ENCODE data around the gene CNKSR2. TPM values are rescaled to one million over a fixed set of nuclear protein-coding genes. Genes with fewer than 3 reads are reported as not detected.

Gene CNKSR2
- total RNA-seq, 1 experiment from 2014 or later: 52.9 TPM

DNA sequence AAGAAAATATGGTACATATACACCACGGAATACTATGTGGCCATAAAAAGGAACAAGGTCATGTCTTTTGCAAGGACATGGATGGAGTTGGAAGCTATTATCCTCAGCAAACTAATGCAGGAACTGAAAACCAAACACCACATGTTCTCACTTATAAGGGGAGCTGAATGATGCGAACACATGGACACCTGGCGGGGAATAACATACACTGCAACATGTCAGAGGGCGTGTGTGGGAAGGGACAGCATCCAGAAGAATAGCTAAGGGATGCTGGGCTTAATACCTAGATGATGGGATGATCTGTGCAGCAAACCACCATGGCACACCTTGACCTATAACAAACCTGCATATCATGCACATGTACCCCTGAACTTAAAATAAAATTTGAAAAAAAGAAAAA lies 19.5 kb upstream of the CNKSR2 start:
- H3K27me3 Mint-ChIP-seq (ENCODE audit: low read depth): no peaks in the 10 kb centered on the region; the same call in 1 of the 2 replicates
- no peak overlapping the region for H2BK15ac ChIP-seq (ENCODE audit: low read depth, low read length)

More for the DNA sequence above, 19.5 kb upstream of the CNKSR2 start:
- Histone ChIP-seq H4K5ac (ENCODE audit: insufficient read length, low read depth, low read length) (no peak overlapping the region), H2BK20ac (ENCODE audit: low read depth, low read length, poor library complexity, severe bottlenecking) (no peak overlapping the region), H3K14ac (ENCODE audit: insufficient read depth, low read length) (no peak overlapping the region), H4K8ac (replicated peaks; ENCODE audit: insufficient read length, low read depth, low read length) (no peak overlapping the region), H2BK5ac (ENCODE audit: insufficient read length, low read length) (no peak overlapping the region), H3K23ac (ENCODE audit: insufficient read length, low read depth, low read length) (no peak overlapping the region), H3K79me1 (ENCODE audit: insufficient read depth, low read depth, low read length, poor library complexity, severe bottlenecking) (no peaks in the 10 kb centered on the region), H2AK5ac (ENCODE audit: insufficient read length, low read length) (no peak overlapping the region), H3T11ph (ENCODE audit: low read length) (no peak overlapping the region), H3K18ac (ENCODE audit: insufficient read length, low read depth, low read length) (no peak overlapping the region), H3K27me3 (ENCODE audit: insufficient read depth, low read length) (no peaks in the 10 kb centered on the region), H3K79me2 (ENCODE audit: insufficient read depth, low read length) (no peaks in the 10 kb centered on the region), H3K9ac (ENCODE audit: extremely low read depth, insufficient read length, low read length) (no peak overlapping the region), H3K4me1 (ENCODE audit: insufficient read depth, low read length) (no peaks in the 10 kb centered on the region), H3K27ac (ENCODE audit: insufficient read length, low read depth, low read length) (no peak overlapping the region), H3K23me2 (ENCODE audit: insufficient read length, low read depth, low read length, poor library complexity, severe bottlenecking) (no peaks in the 10 kb centered on the region), H3K4me2 (ENCODE audit: insufficient read depth, insufficient read length, low read length) (no peak overlapping the region), H2BK12ac (ENCODE audit: insufficient read length, low read depth, low read length) (no peak overlapping the region), H4K91ac (ENCODE audit: insufficient read length, low read depth, low read length) (no peak overlapping the region), H3K9me3 (ENCODE audit: control insufficient read depth, low read depth, low read length) (peaks cover 18% of the 10 kb centered on the region), H2AFZ (ENCODE audit: low read length) (no peak overlapping the region), H4K20me1 (ENCODE audit: control insufficient read depth, insufficient read depth, insufficient read length) (no peaks in the 10 kb centered on the region), H3K4ac (ENCODE audit: low read depth, low read length) (no peak overlapping the region), H3K56ac (ENCODE audit: insufficient read length, low read depth, low read length) (no peak overlapping the region), H2BK120ac (ENCODE audit: low read depth, low read length, poor library complexity, severe bottlenecking) (no peak overlapping the region)
- DNase-seq: no peak
- Mint-ChIP-seq H3K9me3 (peaks cover 39 to 73% of the 10 kb centered on the region in 2 experiments), H3K36me3 (ENCODE audit: insufficient read depth in 1 of 3, low read depth in 3 of 3) (peaks cover 12 to 28% (median 17%) of the 10 kb centered on the region in 3 experiments), H3K4me1 (no peaks in the 10 kb centered on the region), H3K27ac (no peak overlapping the region), H3K4me3 (no peak overlapping the region)
- no CpG with 5 or more reads among the region's 4 CpGs for WGBS (ENCODE audit: extremely low coverage, insufficient read length, low lambda C conversion rate)
- TF ChIP-seq, protein P1, sequence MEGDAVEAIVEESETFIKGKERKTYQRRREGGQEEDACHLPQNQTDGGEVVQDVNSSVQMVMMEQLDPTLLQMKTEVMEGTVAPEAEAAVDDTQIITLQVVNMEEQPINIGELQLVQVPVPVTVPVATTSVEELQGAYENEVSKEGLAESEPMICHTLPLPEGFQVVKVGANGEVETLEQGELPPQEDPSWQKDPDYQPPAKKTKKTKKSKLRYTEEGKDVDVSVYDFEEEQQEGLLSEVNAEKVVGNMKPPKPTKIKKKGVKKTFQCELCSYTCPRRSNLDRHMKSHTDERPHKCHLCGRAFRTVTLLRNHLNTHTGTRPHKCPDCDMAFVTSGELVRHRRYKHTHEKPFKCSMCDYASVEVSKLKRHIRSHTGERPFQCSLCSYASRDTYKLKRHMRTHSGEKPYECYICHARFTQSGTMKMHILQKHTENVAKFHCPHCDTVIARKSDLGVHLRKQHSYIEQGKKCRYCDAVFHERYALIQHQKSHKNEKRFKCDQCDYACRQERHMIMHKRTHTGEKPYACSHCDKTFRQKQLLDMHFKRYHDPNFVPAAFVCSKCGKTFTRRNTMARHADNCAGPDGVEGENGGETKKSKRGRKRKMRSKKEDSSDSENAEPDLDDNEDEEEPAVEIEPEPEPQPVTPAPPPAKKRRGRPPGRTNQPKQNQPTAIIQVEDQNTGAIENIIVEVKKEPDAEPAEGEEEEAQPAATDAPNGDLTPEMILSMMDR (conservative IDR thresholded peaks at IDR 0.05): no peak
